ENCODE data around the gene DMXL2.

DMXL2 gene

DNA sequence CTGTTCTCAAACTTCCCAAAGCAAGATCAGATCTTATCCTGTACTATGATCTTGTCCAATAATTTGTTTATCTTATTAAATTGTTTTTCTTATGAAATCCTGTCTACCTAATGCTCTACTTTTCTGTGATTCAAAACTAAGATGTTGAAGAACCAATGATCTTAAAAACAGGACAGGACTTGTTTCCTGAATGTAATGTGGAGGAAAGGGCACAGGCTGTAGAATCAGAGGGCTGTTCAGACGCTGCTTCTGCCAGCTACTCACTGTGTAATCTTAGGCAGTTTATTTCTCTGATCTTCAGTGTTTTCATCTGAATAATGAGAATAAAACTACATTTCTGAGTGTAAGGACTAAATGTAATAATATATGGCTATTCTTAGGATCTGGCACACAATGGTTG, 20.1 kb upstream of the DMXL2 start:
- Mint-ChIP-seq H3K27ac (no peak overlapping the region), H3K36me3 (no peaks in the 10 kb centered on the region), H3K9me3 (no peaks in the 10 kb centered on the region), H3K4me1 (peaks cover 3 to 5% of the 10 kb centered on the region in 2 donors), H3K4me3 (no peak overlapping the region), H3K27me3 (no peaks in the 10 kb centered on the region)
- no peak for ATAC-seq (replicated peaks)
- no peak for DNase-seq

- no peaks in the 10 kb centered on the region for H3K27me3 Mint-ChIP-seq
- no peak overlapping the region for H3K4me3 Mint-ChIP-seq
- H3K9me3 Mint-ChIP-seq: no peaks in the 10 kb centered on the region
- no peak for DNase-seq
- no peaks in the 10 kb centered on the region for H3K4me1 Mint-ChIP-seq
- ATAC-seq (replicated peaks): no peak
- no peaks in the 10 kb centered on the region for H3K36me3 Mint-ChIP-seq
- no peak overlapping the region for H3K27ac Mint-ChIP-seq
Observed at GRCh38 chr15:51641490-51642130, 19.0 kb upstream of the DMXL2 start.

DNA sequence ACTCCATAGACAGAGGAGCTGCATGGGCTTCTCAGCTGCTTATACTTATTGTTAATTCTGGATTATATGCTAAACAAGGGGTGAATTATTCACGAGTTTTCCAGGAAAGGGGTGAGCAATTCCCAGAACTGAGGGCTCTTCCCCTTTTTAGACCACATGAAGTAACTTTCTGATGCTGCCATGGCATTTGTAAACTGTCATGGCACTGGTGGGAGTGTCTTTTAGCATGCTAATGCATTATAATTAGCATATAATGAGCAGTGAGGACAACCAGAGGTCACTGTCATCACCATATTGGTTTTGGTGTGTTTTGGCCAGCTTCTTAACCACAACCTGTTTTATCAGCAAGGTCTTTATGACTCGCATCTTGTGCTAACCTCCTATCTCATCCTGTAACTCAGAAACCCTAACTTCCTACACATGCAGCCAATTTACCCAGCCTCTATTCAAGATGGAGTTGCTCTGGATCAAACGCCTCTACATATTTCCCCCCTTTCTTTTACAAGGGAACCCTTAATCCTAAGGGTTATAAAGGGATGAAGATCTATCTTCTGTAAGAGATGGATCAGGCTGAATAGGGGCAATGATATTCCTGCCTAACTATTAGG, 12.1 kb upstream of the DMXL2 start:
- no peaks in the 10 kb centered on the region for H3K27me3 Mint-ChIP-seq
- peak; percentile 34 to 66 for ATAC-seq (replicated peaks)
- no peaks in the 10 kb centered on the region for H3K9me3 Mint-ChIP-seq
- no peaks in the 10 kb centered on the region for H3K36me3 Mint-ChIP-seq
- H3K4me1 Mint-ChIP-seq: peaks cover 2 to 6% of the 10 kb centered on the region in 2 donors
- no peak for DNase-seq
- no peak overlapping the region for H3K27ac Mint-ChIP-seq
- H3K4me3 Mint-ChIP-seq: no peak overlapping the region

DNA sequence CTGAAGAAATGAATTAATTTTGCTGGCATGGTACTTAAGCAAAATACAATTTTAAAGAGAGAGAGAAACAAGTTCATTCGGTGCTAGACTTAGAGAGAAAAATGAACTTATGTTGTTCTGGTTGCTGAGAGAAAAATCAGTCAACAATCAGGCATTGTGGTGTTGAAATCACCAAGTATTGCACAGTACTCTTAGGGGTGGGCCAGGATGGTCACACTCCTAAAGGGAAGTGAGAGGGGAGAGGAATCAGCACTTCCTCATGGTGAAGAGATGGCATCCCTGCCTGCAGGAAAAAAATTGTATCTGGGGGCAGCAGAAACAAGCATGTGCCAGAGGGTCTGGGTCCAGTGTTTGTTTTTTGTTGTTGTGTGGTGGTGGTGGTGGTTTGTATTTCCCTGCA, 7.0 kb upstream of the DMXL2 start:
- Mint-ChIP-seq H3K27me3 (peaks cover 5 to 11% of the 10 kb centered on the region in 2 donors), H3K4me3 (no peak overlapping the region), H3K27ac (no peak overlapping the region), H3K36me3 (no peaks in the 10 kb centered on the region), H3K9me3 (no peaks in the 10 kb centered on the region), H3K4me1 (peaks cover 12 to 13% of the 10 kb centered on the region in 2 donors)
- DNase-seq (no peak), ATAC-seq (replicated peaks) (peak; percentile 41 to 45)

- Mint-ChIP-seq H3K27ac (no peak overlapping the region), H3K36me3 (no peaks in the 10 kb centered on the region), H3K27me3 (peaks cover 17 to 21% of the 10 kb centered on the region in 2 donors), H3K9me3 (no peaks in the 10 kb centered on the region), H3K4me3 (no peak overlapping the region), H3K4me1 (peaks cover 27 to 38% of the 10 kb centered on the region in 2 donors)
- ATAC-seq (replicated peaks) (peak; percentile 33 to 55), DNase-seq (no peak)
Observed at GRCh38 chr15:51625236-51625635, 2.7 kb upstream of the DMXL2 start.

DNA sequence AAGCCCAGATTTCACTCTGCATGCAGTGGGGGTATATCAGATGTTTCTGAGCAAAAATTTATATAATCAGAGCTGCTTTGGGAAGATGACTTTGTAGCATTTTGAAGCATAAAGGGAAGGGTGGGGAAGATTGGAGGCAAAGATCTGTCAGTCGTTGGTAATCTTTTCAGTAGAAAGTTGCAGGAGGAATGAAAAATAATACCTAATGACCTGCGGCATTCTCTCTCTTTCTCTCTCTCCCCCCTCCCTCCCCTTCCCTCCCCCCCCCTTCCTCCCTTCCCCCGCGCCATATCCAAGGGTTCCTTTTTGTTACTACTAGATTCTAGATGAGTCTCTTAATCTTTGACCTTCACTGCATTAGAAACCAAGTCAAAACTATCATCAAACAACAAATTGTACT, 1.5 kb upstream of the DMXL2 start:
- ATAC-seq (replicated peaks): no peak
- H3K27ac Mint-ChIP-seq: no peak overlapping the region
- DNase-seq: no peak
- peaks cover 21 to 26% of the 10 kb centered on the region in 2 donors for H3K27me3 Mint-ChIP-seq
- H3K4me1 Mint-ChIP-seq: peaks cover 25 to 38% of the 10 kb centered on the region in 2 donors
- H3K4me3 Mint-ChIP-seq: no peak overlapping the region
- H3K9me3 Mint-ChIP-seq: no peaks in the 10 kb centered on the region
- no peaks in the 10 kb centered on the region for H3K36me3 Mint-ChIP-seq

DNA sequence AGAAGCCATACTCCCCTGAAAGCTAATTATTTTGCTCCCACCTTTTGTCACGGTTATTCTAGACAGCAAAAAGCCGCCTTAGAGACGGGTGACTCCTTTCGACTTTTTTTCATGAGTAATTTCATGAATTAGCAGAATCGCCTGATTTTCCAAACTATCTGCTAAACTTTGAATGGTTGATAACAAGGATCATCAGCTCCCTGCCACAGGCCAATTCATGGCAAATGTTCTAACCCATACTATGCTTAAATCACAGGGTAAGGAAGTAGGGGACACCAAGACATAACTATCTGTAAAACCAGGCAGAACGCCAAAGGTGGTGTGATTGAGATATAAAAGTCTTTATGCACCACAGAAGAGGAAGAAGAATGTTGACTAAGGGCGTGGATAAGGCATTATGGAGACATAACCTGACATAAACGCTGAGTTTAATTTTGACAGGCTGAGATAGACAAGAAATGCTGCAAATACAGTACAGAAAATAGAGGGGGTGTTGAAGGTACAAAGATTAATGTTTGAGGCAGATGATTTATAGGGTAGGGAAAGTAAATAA, 891 bp upstream of the DMXL2 start:
- Mint-ChIP-seq H3K4me3 (peak overlapping the region; percentile 92 to 94), H3K27me3 (peaks cover 21 to 26% of the 10 kb centered on the region in 2 donors), H3K9me3 (no peaks in the 10 kb centered on the region)

DNA sequence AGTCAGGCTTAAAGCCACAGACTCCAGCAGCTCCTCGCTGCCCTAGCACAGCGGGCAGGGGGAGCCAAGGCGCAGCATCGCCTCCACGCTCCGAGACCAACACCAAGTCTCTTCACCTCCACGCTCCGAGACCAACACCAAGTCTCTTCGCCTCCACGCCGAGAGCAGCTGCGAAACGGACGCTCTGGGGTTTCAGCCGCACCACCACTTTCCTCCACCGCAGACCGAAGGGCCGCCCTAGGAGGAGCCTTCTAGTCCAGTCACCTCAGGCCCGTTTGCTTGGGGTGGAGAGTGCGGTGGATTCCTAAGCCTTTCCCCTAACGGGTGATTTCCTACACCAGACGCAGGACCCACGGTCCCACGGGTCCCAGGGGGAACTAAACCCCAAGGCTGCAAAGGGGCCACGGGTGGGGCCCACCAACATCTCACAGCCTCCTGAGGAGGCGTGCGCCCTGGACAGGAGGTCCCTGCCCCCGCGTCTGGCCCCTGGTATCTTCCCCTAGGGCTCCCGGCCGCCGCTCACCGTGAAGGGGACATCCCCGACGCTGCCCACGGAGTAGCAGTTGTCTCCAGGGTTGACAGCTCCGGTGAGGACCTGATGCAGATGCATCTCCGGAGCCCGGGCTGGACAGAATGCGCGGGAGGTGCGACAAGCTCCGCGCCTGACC, 501 bp downstream of the DMXL2 start:
- Mint-ChIP-seq H3K9me3 (no peaks in the 10 kb centered on the region), H3K4me1 (peaks cover 25 to 38% of the 10 kb centered on the region in 2 donors), H3K27me3 (peaks cover 15 to 31% of the 10 kb centered on the region in 2 donors), H3K36me3 (no peaks in the 10 kb centered on the region), H3K4me3 (peak overlapping the region; percentile 92 to 94), H3K27ac (peak overlapping the region; percentile 92)
- ATAC-seq (replicated peaks) (peak; percentile 81 to 83), DNase-seq (peak; percentile 74)

More for the DNA sequence above, 891 bp upstream of the DMXL2 start:
- ATAC-seq (replicated peaks): no peak
- H3K36me3 Mint-ChIP-seq: no peaks in the 10 kb centered on the region
- peaks cover 25 to 38% of the 10 kb centered on the region in 2 donors for H3K4me1 Mint-ChIP-seq
- H3K27ac Mint-ChIP-seq: peak overlapping the region; percentile 92
- no peak for DNase-seq

DNA sequence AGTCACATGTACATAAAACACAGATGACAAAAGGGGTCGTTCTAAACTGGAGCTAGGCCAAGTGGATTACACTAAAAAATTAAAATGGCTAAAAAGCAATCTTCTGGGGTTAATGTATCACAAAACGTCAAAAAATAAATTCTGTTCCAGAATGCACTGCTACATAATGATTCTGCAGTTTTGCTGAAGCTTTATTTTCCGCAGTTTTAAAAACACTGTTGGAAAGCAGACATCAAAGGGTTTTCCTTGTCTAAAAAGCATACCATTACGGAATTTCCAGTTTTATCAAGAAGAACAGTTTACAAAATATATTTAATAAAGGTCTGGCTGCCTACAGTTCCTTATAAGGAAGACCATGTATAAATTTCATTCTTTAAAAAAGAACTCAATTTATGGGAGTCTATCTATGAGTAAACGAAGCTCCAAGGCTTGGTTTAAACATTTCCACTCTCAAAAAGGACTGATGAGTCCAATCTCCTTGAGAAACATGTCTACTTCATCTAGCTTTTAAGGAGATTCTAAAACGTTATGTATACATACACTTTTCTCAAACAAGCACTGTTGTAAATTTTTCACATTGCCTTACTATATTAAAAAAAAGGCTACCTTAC, 1.3 kb downstream of the DMXL2 start:
- ATAC-seq (replicated peaks): no peak
- peak overlapping the region in 1 of 2 donors; percentile 94 for H3K4me3 Mint-ChIP-seq
- peaks cover 25 to 38% of the 10 kb centered on the region in 2 donors for H3K4me1 Mint-ChIP-seq
- H3K9me3 Mint-ChIP-seq: no peaks in the 10 kb centered on the region
- no peak for DNase-seq
- H3K27ac Mint-ChIP-seq: no peak overlapping the region
- H3K27me3 Mint-ChIP-seq: peaks cover 10 to 28% of the 10 kb centered on the region in 2 donors
- H3K36me3 Mint-ChIP-seq: no peaks in the 10 kb centered on the region

DNA sequence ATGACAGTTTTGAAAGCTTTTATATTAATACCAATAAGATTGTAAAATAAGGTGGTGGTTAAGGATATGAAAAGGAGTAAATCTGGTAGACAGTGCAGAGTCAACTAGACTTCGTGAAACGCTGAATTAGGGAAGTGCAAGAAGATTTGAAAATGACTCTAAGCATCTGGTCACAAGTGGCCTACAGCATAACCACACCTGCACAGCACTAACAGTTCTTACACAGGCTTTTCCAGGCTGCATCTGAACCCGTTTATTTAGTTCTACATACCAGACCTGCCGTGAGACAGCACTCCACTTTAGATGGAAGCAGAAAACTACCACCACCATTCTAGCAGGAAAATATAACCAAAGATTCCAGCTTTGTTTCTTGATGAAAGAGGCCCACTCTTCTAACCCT, 1.9 kb downstream of the DMXL2 start:
- H3K4me1 Mint-ChIP-seq: peaks cover 24 to 35% of the 10 kb centered on the region in 2 donors
- H3K27me3 Mint-ChIP-seq: peaks cover 10 to 28% of the 10 kb centered on the region in 2 donors
- no peaks in the 10 kb centered on the region for H3K9me3 Mint-ChIP-seq
- H3K27ac Mint-ChIP-seq: no peak overlapping the region
- H3K4me3 Mint-ChIP-seq: no peak overlapping the region
- H3K36me3 Mint-ChIP-seq: no peaks in the 10 kb centered on the region
- no peak for DNase-seq
- ATAC-seq (replicated peaks): no peak

- DNase-seq (no peak), ATAC-seq (replicated peaks) (no peak)
- Mint-ChIP-seq H3K27me3 (peaks cover 10 to 28% of the 10 kb centered on the region in 2 donors), H3K36me3 (no peaks in the 10 kb centered on the region), H3K4me3 (no peak overlapping the region), H3K4me1 (peaks cover 20 to 31% of the 10 kb centered on the region in 2 donors), H3K27ac (no peak overlapping the region), H3K9me3 (no peaks in the 10 kb centered on the region)
Observed at GRCh38 chr15:51620122-51620521, 2.4 kb downstream of the DMXL2 start.

DNA sequence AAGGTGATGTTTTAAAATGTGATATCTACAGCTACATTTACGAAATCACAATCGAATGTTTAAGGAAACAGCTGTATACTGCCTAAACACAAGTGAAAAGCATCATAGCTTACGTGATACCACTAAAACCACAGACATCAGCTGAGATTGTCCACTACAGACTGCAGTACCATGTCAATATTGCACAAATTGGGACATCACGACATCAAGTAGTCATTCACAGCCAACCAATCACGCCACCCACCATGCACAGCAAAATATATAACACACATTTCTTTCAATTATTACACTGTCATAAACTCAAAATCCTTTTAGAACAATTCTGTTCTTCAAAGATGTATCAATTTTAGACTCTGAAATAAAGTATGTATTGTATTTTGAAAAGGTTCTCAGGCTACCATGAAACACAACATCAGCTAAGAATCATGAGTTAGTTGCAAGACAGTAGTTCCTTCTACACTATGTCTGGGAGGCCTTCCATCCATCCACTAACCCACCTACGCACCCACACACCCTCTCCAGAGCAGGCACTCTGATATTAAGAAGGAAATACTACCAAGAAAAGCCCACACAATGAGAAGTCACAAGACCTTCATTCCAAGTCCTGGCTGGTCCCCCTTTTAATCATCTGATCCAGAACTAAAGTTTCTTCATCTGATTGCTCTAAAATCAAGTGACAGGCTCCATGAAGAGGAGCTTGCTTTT, 3.1 kb downstream of the DMXL2 start:
- no peaks in the 10 kb centered on the region for H3K36me3 Mint-ChIP-seq
- DNase-seq: no peak
- no peak overlapping the region for H3K27ac Mint-ChIP-seq
- H3K4me3 Mint-ChIP-seq: no peak overlapping the region
- peaks cover 17 to 25% of the 10 kb centered on the region in 2 donors for H3K4me1 Mint-ChIP-seq
- H3K9me3 Mint-ChIP-seq: no peaks in the 10 kb centered on the region
- H3K27me3 Mint-ChIP-seq: peaks cover 9 to 26% of the 10 kb centered on the region in 2 donors
- ATAC-seq (replicated peaks): no peak

GRCh38 chr15:51617886-51618285, 4.7 kb downstream of the DMXL2 start:
- Mint-ChIP-seq H3K4me1 (peaks cover 10 to 14% of the 10 kb centered on the region in 2 donors), H3K36me3 (no peaks in the 10 kb centered on the region)

DNA sequence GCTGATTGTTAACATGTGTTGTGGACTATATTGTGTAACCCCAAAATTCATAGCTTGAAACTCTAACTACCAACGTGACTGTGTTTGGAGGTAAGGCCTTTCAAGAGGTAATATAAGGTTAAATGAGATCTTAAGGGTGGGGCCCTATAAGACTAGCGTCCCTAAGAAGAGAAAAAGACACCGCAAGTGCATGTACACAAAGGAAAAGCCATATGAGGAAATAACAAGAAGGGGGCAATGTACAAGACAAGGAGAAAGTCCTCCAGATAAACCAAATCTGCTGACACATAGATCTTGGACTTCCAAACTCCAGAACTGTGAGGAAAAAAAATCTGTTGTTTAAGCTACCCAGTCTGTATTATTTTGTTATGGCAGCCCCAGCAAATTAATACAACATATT, 8.6 kb downstream of the DMXL2 start:
- Mint-ChIP-seq H3K4me1 (no peaks in the 10 kb centered on the region), H3K4me3 (no peak overlapping the region), H3K9me3 (peaks cover 3 to 10% of the 10 kb centered on the region in 2 donors), H3K27me3 (peaks cover 0 to 6% of the 10 kb centered on the region in 2 donors), H3K36me3 (no peaks in the 10 kb centered on the region), H3K27ac (no peak overlapping the region)
- ATAC-seq (replicated peaks) (no peak), DNase-seq (no peak)

More at GRCh38 chr15:51617886-51618285, 4.7 kb downstream of the DMXL2 start:
- Mint-ChIP-seq H3K27me3 (peaks cover 0 to 16% of the 10 kb centered on the region in 2 donors), H3K27ac (no peak overlapping the region), H3K4me3 (no peak overlapping the region), H3K9me3 (peaks cover 0 to 2% of the 10 kb centered on the region in 2 donors)
- DNase-seq: no peak
- no peak for ATAC-seq (replicated peaks)

Measured in stimulated activated naive B cell treated with anti-CD40 and anti-IgM and Interleukin-4, amounts not matched to agents 10 μg/mL and 1 μg/mL and 100 μg/mL, for 72 hours (primary cell).